ENCODE data around the gene NCR3LG1. TPM values are rescaled to one million over a fixed set of nuclear protein-coding genes. Genes with fewer than 3 reads are reported as not detected.

Gene NCR3LG1
- polyA plus RNA-seq, 2 of the 4 experiments (the other 2 are of a cell fraction) = 1.1 to 2.4 TPM

GRCh38 chr11:17406818-17407149 is 55.2 kb downstream of the NCR3LG1 start (continued):
- TF ChIP-seq HOXA7 (CRISPR knock-in tag; IDR thresholded peaks at IDR 0.05) (no peak), CTCF (IDR thresholded peaks at IDR 0.05) (no peak), TP53 (CRISPR knock-in tag; IDR thresholded peaks at IDR 0.05) (no peak), PBX3 (IDR thresholded peaks at IDR 0.05) (no peak), RCOR1 (IDR thresholded peaks at IDR 0.05; ENCODE audit: low read depth, low read length) (no peak), ZFP36 (IDR thresholded peaks at IDR 0.05; ENCODE audit: borderline replicate concordance, partially characterized antibody) (no peak)

- WGBS (ENCODE audit: missing lambda C conversion rate) = 73% methylated on average over 2 of the region's 2 CpGs
- Histone ChIP-seq H3K4me3 (no peak overlapping the region), H3K27ac (peak overlapping the region in 1 of 2 experiments; percentile 29; a peak in 1 of 6 replicates), H3K4me1 (peaks cover 13% of the 10 kb centered on the region), H3K9me3 (no peaks in the 10 kb centered on the region), H3K4me2 (no peak overlapping the region)
- DNase-seq (ENCODE audit: low read depth in 1 of 2, low spot score in 1 of 2) = no peak
- ATAC-seq = peak in 1 of 2 experiments; percentile 57; a peak in 3 of 6 replicates
- no peak for FAIRE-seq
- ChIA-PET CTCF (interaction anchor here (1.0 to 1.7 kb wide), 5 partner anchors 13 to 178 kb away, joined by 3 to 7 read pairs (median 5); no protein-coding TSS in a partner anchor), POLR2A (no interaction called here)
- peak; percentile 83 for TF ChIP-seq USF2 (IDR thresholded peaks at IDR 0.05)
- TF ChIP-seq NFE2L2 (conservative IDR thresholded peaks at IDR 0.05; ENCODE audit: low read length) = no peak
These were observed 56.0 kb downstream of the NCR3LG1 start for GRCh38 chr11:17407575-17407974.

GRCh38 chr11:17408026-17408425 is 56.4 kb downstream of the NCR3LG1 start:
- WGBS (ENCODE audit: missing lambda C conversion rate) = 67% methylated on average over 2 of the region's 2 CpGs
- FAIRE-seq (no peak), DNase-seq (ENCODE audit: low read depth in 1 of 2, low spot score in 1 of 2) (no peak), ATAC-seq (no peak)
- CTCF ChIA-PET = interaction anchor here (1.0 to 2.1 kb wide), 6 partner anchors 11 to 178 kb away, joined by 3 to 10 read pairs (median 6); no protein-coding TSS in a partner anchor
- no peak overlapping the region for H3K4me2 ChIP-seq
- no peak overlapping the region for H3K4me3 ChIP-seq
- peaks cover 13% of the 10 kb centered on the region for H3K4me1 ChIP-seq
- POLR2A ChIA-PET = no interaction called here
- no peaks in the 10 kb centered on the region for H3K9me3 ChIP-seq
- H3K27ac ChIP-seq = no peak overlapping the region; a peak in 1 of 6 replicates
- TF ChIP-seq ZSCAN20 (CRISPR knock-in tag; IDR thresholded peaks at IDR 0.05) = no peak
- TF ChIP-seq ATOH8 (CRISPR knock-in tag; IDR thresholded peaks at IDR 0.05; ENCODE audit: low read depth) = no peak
- TF ChIP-seq MAX (IDR thresholded peaks at IDR 0.05) = no peak
- no peak for TF ChIP-seq REST (IDR thresholded peaks at IDR 0.05)
- TF ChIP-seq RNF2 (IDR thresholded peaks at IDR 0.05; ENCODE audit: borderline replicate concordance, low read depth) = no peak
- no peak for TF ChIP-seq POLR2A (IDR thresholded peaks at IDR 0.05; ENCODE audit: low read length)
- no peak for TF ChIP-seq CBX8 (IDR thresholded peaks at IDR 0.05)

Data from A549 (cell line).